WERI-Rb-1 (cell line): ENCODE results near the gene CHST8.
A peak's percentile ranks its signal among the peaks of the same experiment; 100 is the strongest.

Experiments
- DNase-seq: peaks from one replicate; pipeline ENCODE4 v3.0.0-alpha.2; 2020
- H3K27ac ChIP-seq: fragments of 250-450 bp; sonication (Bioruptor Pico); 2 replicates; pipeline ENCODE4 v1.5.1; 2020; ENCODE audit warnings: mild to moderate bottlenecking, moderate library complexity
- H3K27me3 ChIP-seq: fragments of 250-450 bp; sonication (Bioruptor Pico); 2 replicates; pipeline ENCODE4 v1.5.1; 2021; ENCODE audit warnings: mild to moderate bottlenecking, low read depth, moderate library complexity; ENCODE audit not compliant: insufficient read depth, severe bottlenecking
- H3K36me3 ChIP-seq: fragments of 250-450 bp; sonication (Bioruptor Pico); 2 replicates; pipeline ENCODE4 v1.5.1; 2020; ENCODE audit warnings: mild to moderate bottlenecking, moderate library complexity
- H3K4me3 ChIP-seq: 2 replicates; pipeline ENCODE4 v1.5.1; 2011; ENCODE audit warnings: low read depth, mild to moderate bottlenecking, control low read depth, low read length
- H3K9me3 ChIP-seq: fragments of 250-450 bp; sonication (Bioruptor Pico); 2 replicates; pipeline ENCODE4 v1.5.1; 2021; ENCODE audit warnings: mild to moderate bottlenecking, moderate library complexity; ENCODE audit not compliant: severe bottlenecking
- TF ChIP-seq, protein P1 (sequence below): IDR thresholded peaks from 2 replicates; pipeline ENCODE4 v1.5.1; 2011; ENCODE audit warnings: low read depth, mild to moderate bottlenecking, control low read depth, inconsistent platforms, low read length

CHST8 gene

GRCh38 chr19:33769208-33769607, 147.5 kb downstream of the CHST8 start:
- Histone ChIP-seq H3K4me3 (no peak overlapping the region), H3K36me3 (no peaks in the 10 kb centered on the region; the same call in 1 of the 2 replicates), H3K27me3 (no peaks in the 10 kb centered on the region), H3K27ac (no peak overlapping the region), H3K9me3 (no peaks in the 10 kb centered on the region)
- TF ChIP-seq, protein P1, sequence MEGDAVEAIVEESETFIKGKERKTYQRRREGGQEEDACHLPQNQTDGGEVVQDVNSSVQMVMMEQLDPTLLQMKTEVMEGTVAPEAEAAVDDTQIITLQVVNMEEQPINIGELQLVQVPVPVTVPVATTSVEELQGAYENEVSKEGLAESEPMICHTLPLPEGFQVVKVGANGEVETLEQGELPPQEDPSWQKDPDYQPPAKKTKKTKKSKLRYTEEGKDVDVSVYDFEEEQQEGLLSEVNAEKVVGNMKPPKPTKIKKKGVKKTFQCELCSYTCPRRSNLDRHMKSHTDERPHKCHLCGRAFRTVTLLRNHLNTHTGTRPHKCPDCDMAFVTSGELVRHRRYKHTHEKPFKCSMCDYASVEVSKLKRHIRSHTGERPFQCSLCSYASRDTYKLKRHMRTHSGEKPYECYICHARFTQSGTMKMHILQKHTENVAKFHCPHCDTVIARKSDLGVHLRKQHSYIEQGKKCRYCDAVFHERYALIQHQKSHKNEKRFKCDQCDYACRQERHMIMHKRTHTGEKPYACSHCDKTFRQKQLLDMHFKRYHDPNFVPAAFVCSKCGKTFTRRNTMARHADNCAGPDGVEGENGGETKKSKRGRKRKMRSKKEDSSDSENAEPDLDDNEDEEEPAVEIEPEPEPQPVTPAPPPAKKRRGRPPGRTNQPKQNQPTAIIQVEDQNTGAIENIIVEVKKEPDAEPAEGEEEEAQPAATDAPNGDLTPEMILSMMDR = no peak
- DNase-seq = no peak

DNA sequence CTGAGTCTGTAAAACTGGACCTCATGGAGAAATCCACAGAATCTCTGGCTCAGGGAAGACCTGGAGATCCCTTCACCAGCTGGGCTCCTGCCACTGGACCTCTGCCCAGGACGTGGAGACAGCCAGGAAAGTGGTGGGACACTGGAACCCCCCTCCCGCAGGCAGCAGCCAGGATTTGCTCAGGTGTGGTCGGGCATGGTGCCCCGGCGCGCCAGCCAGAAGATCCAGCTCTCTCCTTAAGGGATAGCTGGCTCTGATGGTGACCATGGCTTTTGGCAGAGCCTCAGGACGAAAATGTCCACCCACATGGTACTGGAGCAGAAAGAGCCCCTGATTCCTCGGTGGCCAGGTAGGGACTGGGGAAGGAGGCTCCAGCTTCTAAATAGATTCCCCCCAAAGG, 148.4 kb downstream of the CHST8 start:
- H3K4me3 ChIP-seq = no peak overlapping the region
- no peaks in the 10 kb centered on the region for H3K27me3 ChIP-seq
- TF ChIP-seq, protein P1 = no peak
- DNase-seq = peak; percentile 4
- no peaks in the 10 kb centered on the region; the same call in 1 of the 2 replicates for H3K36me3 ChIP-seq
- H3K27ac ChIP-seq = no peak overlapping the region
- no peaks in the 10 kb centered on the region for H3K9me3 ChIP-seq

DNA sequence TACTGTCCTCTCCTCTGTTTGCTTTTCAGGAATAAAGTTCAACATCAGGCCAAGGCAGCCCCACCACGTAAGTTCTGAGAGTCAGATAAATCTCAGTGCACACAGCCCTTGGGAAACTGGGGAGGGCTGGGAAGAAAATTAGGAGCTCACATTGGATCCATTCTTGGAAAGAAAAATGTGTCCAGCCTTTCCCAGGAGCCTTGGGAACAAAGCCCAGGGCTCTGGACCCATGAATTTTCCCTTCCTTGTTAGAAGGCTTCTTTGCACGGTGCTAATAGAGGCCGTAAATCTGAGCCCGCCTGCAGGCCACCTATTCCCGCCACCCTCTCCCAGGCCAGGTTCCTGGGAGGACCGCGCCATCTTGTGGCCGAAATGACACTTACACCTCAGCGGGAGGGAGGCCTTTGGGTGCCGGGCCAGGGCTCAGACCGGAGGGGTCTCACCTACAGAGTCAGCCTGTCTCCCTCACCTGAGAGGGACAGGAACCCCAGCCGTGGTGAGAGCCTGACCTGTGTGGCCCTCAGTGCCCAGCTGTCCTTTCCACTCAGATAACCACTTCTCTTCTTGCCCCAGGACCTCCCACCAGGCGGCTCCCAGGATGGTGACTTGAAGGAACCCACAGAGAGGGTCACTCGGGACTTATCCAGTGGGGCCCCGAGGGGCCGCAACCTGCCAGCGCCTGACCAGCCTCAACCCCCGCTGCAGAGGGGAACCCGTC, 149.8 kb downstream of the CHST8 start:
- peak; percentile 86 for DNase-seq
- TF ChIP-seq, protein P1 = peak; percentile 81
- H3K27ac ChIP-seq = peak overlapping the region; percentile 56
- no peaks in the 10 kb centered on the region; the same call in 1 of the 2 replicates for H3K36me3 ChIP-seq
- no peaks in the 10 kb centered on the region for H3K27me3 ChIP-seq
- no peak overlapping the region for H3K4me3 ChIP-seq
- no peaks in the 10 kb centered on the region for H3K9me3 ChIP-seq

- no peak for DNase-seq
- H3K9me3 ChIP-seq = no peaks in the 10 kb centered on the region
- TF ChIP-seq, protein P1 = no peak
- H3K27ac ChIP-seq = no peak overlapping the region
- no peaks in the 10 kb centered on the region; the same call in 1 of the 2 replicates for H3K36me3 ChIP-seq
- no peak overlapping the region for H3K4me3 ChIP-seq
- no peaks in the 10 kb centered on the region for H3K27me3 ChIP-seq
Measured at GRCh38 chr19:33772102-33772857, 150.5 kb downstream of the CHST8 start.

GRCh38 chr19:33772858-33773180, 151.1 kb downstream of the CHST8 start:
- H3K27ac ChIP-seq = no peak overlapping the region
- no peak for DNase-seq

More at GRCh38 chr19:33772858-33773180, 151.1 kb downstream of the CHST8 start:
- no peaks in the 10 kb centered on the region for H3K27me3 ChIP-seq
- H3K36me3 ChIP-seq = no peaks in the 10 kb centered on the region; the same call in 1 of the 2 replicates
- TF ChIP-seq, protein P1 = no peak
- H3K9me3 ChIP-seq = no peaks in the 10 kb centered on the region
- H3K4me3 ChIP-seq = no peak overlapping the region
